OCI-LY7 (cell line): ENCODE results near the gene TMEM72. TPM values are rescaled to one million over a fixed set of nuclear protein-coding genes. Genes with fewer than 3 reads are reported as not detected.

Experiments
- BruUV-seq: library from RNA; stranded (reverse); fragments of 400-500 nt; replicated peaks from 2 replicates; lab custom pipeline; 2021; lab: Mats Ljungman, UMichigan
- CTCF ChIA-PET: fragments of 300-600 bp; sonication (Branson Sonifier 250); formaldehyde crosslinking; loops from one replicate; lab custom pipeline; 2022; ENCODE audit warnings: antibody characterized with exemption; ENCODE audit not compliant: unreplicated experiment; lab: Charles Lee
- POLR2A ChIA-PET: fragments of 300-600 bp; sonication (Branson Sonifier 250); formaldehyde crosslinking; loops from one replicate; lab custom pipeline; 2022; ENCODE audit warnings: antibody characterized with exemption; lab: Charles Lee
- DNase-seq: peaks from one replicate; pipeline ENCODE4 v3.0.0-alpha.2; 2015; ENCODE audit warnings: low spot score
- H2AFZ ChIP-seq: fragments of 200-600 bp; sonication (generic), shearing (Covaris generic); 2 replicates; pipeline ENCODE4 v1.6.1; 2014; ENCODE audit warnings: mild to moderate bottlenecking, antibody characterized with exemption, low read length, moderate library complexity
- H3K27ac ChIP-seq: fragments of 200-600 bp; sonication (generic); 2 replicates; pipeline ENCODE4 v1.5.1; 2014; ENCODE audit warnings: mixed run types, low read depth, mild to moderate bottlenecking, moderate library complexity, low read length, inconsistent platforms; ENCODE audit not compliant: poor library complexity, severe bottlenecking
- H3K36me3 ChIP-seq: fragments of 200-600 bp; sonication (generic); 2 replicates; pipeline ENCODE4 v1.6.1; 2014; ENCODE audit warnings: mild to moderate bottlenecking, antibody characterized with exemption, low read length, moderate library complexity, mixed read lengths; ENCODE audit not compliant: insufficient read depth
- H3K4me1 ChIP-seq: fragments of 200-600 bp; sonication (generic); 2 replicates; pipeline ENCODE4 v1.5.1; 2014; ENCODE audit warnings: mild to moderate bottlenecking, low read length; ENCODE audit not compliant: insufficient read depth, poor library complexity, severe bottlenecking
- H3K4me2 ChIP-seq: fragments of 200-600 bp; sonication (generic); 2 replicates; pipeline ENCODE4 v1.6.1; 2014; ENCODE audit warnings: mild to moderate bottlenecking, low read length
- H3K4me3 ChIP-seq: fragments of 200-600 bp; sonication (generic); 2 replicates; pipeline ENCODE4 v1.5.1; 2014; ENCODE audit warnings: mild to moderate bottlenecking, low read depth, low read length; ENCODE audit not compliant: poor library complexity, severe bottlenecking
- H3K79me2 ChIP-seq: fragments of 200-600 bp; sonication (generic); 2 replicates; pipeline ENCODE4 v1.6.1; 2016; ENCODE audit warnings: low read depth, mild to moderate bottlenecking, low read length, moderate library complexity, mixed read lengths; ENCODE audit not compliant: insufficient read depth
- H3K9me2 ChIP-seq: fragments of 200-600 bp; sonication (generic); 2 replicates; pipeline ENCODE4 v1.6.1; 2016; ENCODE audit warnings: mild to moderate bottlenecking, low read length, mixed read lengths; ENCODE audit not compliant: insufficient read depth
- H3K9me3 ChIP-seq: fragments of 200-600 bp; sonication (generic); 2 replicates; pipeline ENCODE4 v1.6.1; 2014; ENCODE audit warnings: mild to moderate bottlenecking, mixed run types, low read length, mixed read lengths
- H4K20me1 ChIP-seq: fragments of 200-600 bp; sonication (generic); 2 replicates; pipeline ENCODE4 v1.6.1; 2014; ENCODE audit warnings: mild to moderate bottlenecking, antibody characterized with exemption, low read length, moderate library complexity, mixed read lengths; ENCODE audit not compliant: insufficient read depth
- EZH2phosphoT487 ChIP-seq: fragments of 200-600 bp; sonication (generic); IDR thresholded peaks from 2 replicates; pipeline ENCODE4 v1.6.1; 2018; ENCODE audit warnings: low read depth, borderline replicate concordance, mild to moderate bottlenecking, mixed run types, antibody characterized with exemption, low read length, moderate library complexity, mixed read lengths
- intact Hi-C: fragments of 100-400 bp; cut with micrococcal nuclease; formaldehyde crosslinking; loops from one replicate; pipeline ENCODE4 v1.10.0; 2022; ENCODE audit not compliant: unreplicated experiment
- total RNA-seq, 2 experiments: library from RNA; depleted of rRNA in 1 of 2; stranded (reverse); fragments of >200 nt in 1 of 2; shearing (Covaris generic) in 1 of 2; gene quantifications; 2 replicates each; pipeline ENCODE4 v1.2.3, GENCODE V29; 2014 to 2022
- TF ChIP-seq, protein P1 (sequence below): fragments of 200-600 bp; sonication (generic); conservative IDR thresholded peaks from 2 replicates; pipeline ENCODE4 v1.5.1; 2014; ENCODE audit warnings: mild to moderate bottlenecking, antibody characterized with exemption, low read length, moderate library complexity, mixed read lengths

The TMEM72 gene
- total RNA-seq, 2 experiments from 2014 or later: not detected

DNA sequence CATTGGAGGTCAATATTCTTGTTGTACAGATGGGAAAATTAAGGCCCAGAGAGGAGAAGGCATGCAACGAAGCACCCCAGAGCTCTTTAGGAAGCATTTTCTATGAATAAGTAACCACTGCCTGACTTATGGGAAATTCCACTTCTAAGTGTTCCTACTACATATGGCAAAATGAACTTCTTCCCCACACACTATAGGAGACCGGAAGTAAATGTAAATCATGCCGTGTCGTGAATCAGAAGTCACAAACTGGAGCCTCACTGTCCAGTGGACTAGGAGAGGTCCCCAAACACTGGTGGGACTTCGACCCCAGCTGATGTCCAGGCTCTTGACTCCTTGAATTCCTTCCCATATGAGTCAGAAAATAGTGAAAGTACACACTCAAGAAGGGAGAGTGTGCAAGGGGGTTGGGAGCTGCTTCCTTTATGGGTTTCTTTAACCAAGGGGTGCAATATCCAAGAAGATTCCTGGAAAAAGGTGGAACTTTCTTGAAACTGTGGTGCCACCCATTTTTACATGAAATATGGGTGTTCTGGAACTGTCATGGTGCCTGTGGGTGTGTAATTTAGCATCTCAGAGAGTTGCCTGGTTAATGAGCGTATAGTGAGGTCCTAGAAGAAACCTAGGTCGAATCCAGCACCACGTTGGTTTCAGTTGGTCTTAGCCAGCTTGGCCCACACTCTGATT, 55.1 kb downstream of the TMEM72 start:
- CTCF ChIA-PET: no interaction called here
- POLR2A ChIA-PET: interaction anchor here (0.9 to 1.1 kb wide), 2 partner anchors 34 to 37 kb away, joined by 3 read pairs; no protein-coding TSS in a partner anchor
- no peaks in the 10 kb centered on the region for H3K9me3 ChIP-seq
- no peaks in the 10 kb centered on the region for H3K36me3 ChIP-seq
- no peak for DNase-seq
- TF ChIP-seq, protein P1, sequence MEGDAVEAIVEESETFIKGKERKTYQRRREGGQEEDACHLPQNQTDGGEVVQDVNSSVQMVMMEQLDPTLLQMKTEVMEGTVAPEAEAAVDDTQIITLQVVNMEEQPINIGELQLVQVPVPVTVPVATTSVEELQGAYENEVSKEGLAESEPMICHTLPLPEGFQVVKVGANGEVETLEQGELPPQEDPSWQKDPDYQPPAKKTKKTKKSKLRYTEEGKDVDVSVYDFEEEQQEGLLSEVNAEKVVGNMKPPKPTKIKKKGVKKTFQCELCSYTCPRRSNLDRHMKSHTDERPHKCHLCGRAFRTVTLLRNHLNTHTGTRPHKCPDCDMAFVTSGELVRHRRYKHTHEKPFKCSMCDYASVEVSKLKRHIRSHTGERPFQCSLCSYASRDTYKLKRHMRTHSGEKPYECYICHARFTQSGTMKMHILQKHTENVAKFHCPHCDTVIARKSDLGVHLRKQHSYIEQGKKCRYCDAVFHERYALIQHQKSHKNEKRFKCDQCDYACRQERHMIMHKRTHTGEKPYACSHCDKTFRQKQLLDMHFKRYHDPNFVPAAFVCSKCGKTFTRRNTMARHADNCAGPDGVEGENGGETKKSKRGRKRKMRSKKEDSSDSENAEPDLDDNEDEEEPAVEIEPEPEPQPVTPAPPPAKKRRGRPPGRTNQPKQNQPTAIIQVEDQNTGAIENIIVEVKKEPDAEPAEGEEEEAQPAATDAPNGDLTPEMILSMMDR: no peak
- TF ChIP-seq EZH2phosphoT487: no peak
- no peak overlapping the region for H3K27ac ChIP-seq
- peak overlapping the region; percentile 88 for H2AFZ ChIP-seq
- no peaks in the 10 kb centered on the region for H3K9me2 ChIP-seq
- BruUV-seq: no TSS peak
- intact Hi-C loops: no loop called here
- H3K4me3 ChIP-seq: peak overlapping the region; percentile 24
- H4K20me1 ChIP-seq: no peaks in the 10 kb centered on the region
- peaks cover 65% of the 10 kb centered on the region for H3K4me1 ChIP-seq
- H3K4me2 ChIP-seq: peak overlapping the region; percentile 49
- H3K79me2 ChIP-seq: no peaks in the 10 kb centered on the region

DNA sequence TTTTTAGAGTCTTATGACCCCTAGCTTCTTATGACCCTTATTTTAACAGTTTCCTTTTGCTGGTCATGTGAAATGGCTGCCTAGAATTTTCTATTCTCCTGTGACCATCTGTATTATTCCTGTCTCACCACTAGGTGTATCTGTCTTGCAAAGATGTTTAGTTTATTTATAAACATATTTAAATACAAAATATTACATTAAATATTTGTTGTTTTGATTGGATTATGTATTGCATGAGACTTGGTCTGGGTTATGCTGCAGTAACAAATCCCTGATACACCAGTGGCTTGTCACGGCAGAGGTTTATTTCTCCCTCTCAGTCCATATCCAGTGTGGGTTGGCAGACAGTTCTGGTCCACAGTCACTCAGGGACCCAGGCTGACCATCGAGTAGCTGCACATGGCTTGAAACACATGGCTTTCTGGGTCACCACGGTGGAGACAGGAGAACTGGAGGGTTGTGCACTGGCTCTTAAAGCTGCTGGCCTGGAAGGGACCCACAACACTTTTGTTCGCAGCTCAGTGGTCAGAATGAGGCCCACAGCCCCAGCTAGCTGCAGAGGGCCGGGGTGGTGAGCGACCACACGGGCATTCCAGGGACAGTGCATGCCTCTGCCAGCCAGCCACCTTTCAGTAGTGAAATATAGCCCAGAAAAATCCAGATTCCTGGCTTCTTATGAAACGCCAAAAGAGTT, 55.8 kb downstream of the TMEM72 start:
- H3K4me2 ChIP-seq: peak overlapping the region; percentile 49; the same call in 1 of the 2 replicates
- CTCF ChIA-PET: no interaction called here
- POLR2A ChIA-PET: interaction anchor here (1.1 kb wide), 1 partner anchor 36 kb away, joined by 3 read pairs; no protein-coding TSS in a partner anchor
- H3K4me3 ChIP-seq: no peak overlapping the region
- BruUV-seq: no TSS peak
- no peaks in the 10 kb centered on the region for H3K9me3 ChIP-seq
- TF ChIP-seq, protein P1: peak; percentile 60
- no peak for TF ChIP-seq EZH2phosphoT487
- no peaks in the 10 kb centered on the region for H3K79me2 ChIP-seq
- H3K4me1 ChIP-seq: peaks cover 61% of the 10 kb centered on the region
- H3K36me3 ChIP-seq: no peaks in the 10 kb centered on the region
- peak; percentile 23 for DNase-seq
- H3K9me2 ChIP-seq: no peaks in the 10 kb centered on the region
- peak overlapping the region; percentile 88; the same call in 1 of the 2 replicates for H2AFZ ChIP-seq
- no peak overlapping the region for H3K27ac ChIP-seq
- no peaks in the 10 kb centered on the region for H4K20me1 ChIP-seq
- intact Hi-C loops: no loop called here
